OCI-LY7 (cell line): Measurements from ENCODE around the gene CNTNAP5.

Experiments
- CTCF ChIP-seq: fragments of 200-600 bp; sonication (generic); conservative IDR thresholded peaks from 2 replicates; pipeline ENCODE4 v1.5.1; 2014; ENCODE audit warnings: mild to moderate bottlenecking, antibody characterized with exemption, low read length, moderate library complexity, mixed read lengths
- EZH2phosphoT487 ChIP-seq: fragments of 200-600 bp; sonication (generic); IDR thresholded peaks from 2 replicates; pipeline ENCODE4 v1.6.1; 2018; ENCODE audit warnings: low read depth, borderline replicate concordance, mild to moderate bottlenecking, mixed run types, antibody characterized with exemption, low read length, moderate library complexity, mixed read lengths

GRCh38 chr2:124112206-124112605 is 87.1 kb downstream of the CNTNAP5 start:
- TF ChIP-seq CTCF = no peak
- no peak for TF ChIP-seq EZH2phosphoT487
